HG03571 (cell line): ENCODE results near the gene ARHGAP22.
A peak's percentile ranks its signal among the peaks of the same experiment; 100 is the strongest.

ENCODE experiments used
- ATAC-seq: cut with Tn5 transposase; IDR thresholded peaks from one replicate; pipeline ENCODE4 v1.9.1; 2021; ENCODE audit not compliant: unreplicated experiment

The ARHGAP22 gene

GRCh38 chr10:48633381-48634197, 28.7 kb upstream of the ARHGAP22 start:
- peak; percentile 33 for ATAC-seq

- ATAC-seq: no peak
Measured at GRCh38 chr10:48632166-48632565, 27.3 kb upstream of the ARHGAP22 start.

GRCh38 chr10:48627984-48628609, 23.2 kb upstream of the ARHGAP22 start:
- no peak for ATAC-seq

- ATAC-seq: no peak
Measured at GRCh38 chr10:48626986-48627731, 22.3 kb upstream of the ARHGAP22 start.

GRCh38 chr10:48626447-48626846, 21.6 kb upstream of the ARHGAP22 start:
- no peak for ATAC-seq

- no peak for ATAC-seq
Measured at GRCh38 chr10:48625826-48626134, 20.9 kb upstream of the ARHGAP22 start.

- ATAC-seq: no peak
Measured at GRCh38 chr10:48623607-48624132, 18.8 kb upstream of the ARHGAP22 start.

- ATAC-seq: no peak
Measured at GRCh38 chr10:48623009-48623408, 18.1 kb upstream of the ARHGAP22 start.

GRCh38 chr10:48620719-48621118, 15.8 kb upstream of the ARHGAP22 start:
- no peak for ATAC-seq

GRCh38 chr10:48616436-48616835, 11.6 kb upstream of the ARHGAP22 start:
- no peak for ATAC-seq

- ATAC-seq: no peak
Measured at GRCh38 chr10:48614481-48615390, 9.9 kb upstream of the ARHGAP22 start.

GRCh38 chr10:48613016-48613415, 8.1 kb upstream of the ARHGAP22 start:
- ATAC-seq: no peak

GRCh38 chr10:48612236-48612943, 7.5 kb upstream of the ARHGAP22 start:
- no peak for ATAC-seq

- ATAC-seq: no peak
Measured at GRCh38 chr10:48611133-48611532, 6.3 kb upstream of the ARHGAP22 start.

GRCh38 chr10:48610585-48611093, 5.8 kb upstream of the ARHGAP22 start:
- no peak for ATAC-seq

- no peak for ATAC-seq
Measured at GRCh38 chr10:48609899-48610584, 5.2 kb upstream of the ARHGAP22 start.

- no peak for ATAC-seq
Measured at GRCh38 chr10:48609441-48609840, 4.6 kb upstream of the ARHGAP22 start.

- no peak for ATAC-seq
Measured at GRCh38 chr10:48608976-48609375, 4.1 kb upstream of the ARHGAP22 start.

GRCh38 chr10:48608279-48608681, 3.4 kb upstream of the ARHGAP22 start:
- ATAC-seq: peak; percentile 67
